Measurements from ENCODE around the gene KLLN. TPM values are rescaled to one million over a fixed set of nuclear protein-coding genes. Genes with fewer than 3 reads are reported as not detected.
"Not testable (repeated sequence)": the region's sequence is repeated elsewhere in the genome, so short reads cannot be mapped to it uniquely, and the experiment has no call there.

Gene KLLN, protein sequence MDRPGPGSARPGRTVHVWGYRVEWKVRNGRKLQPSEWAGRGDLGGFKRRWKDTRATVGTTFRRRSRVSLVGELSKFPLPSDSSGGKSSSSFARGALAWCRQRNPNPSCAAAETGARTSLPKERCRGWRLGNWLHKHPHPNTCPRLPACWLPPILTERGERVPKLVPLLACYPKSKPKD
- 0.68 TPM for total RNA-seq

DNA sequence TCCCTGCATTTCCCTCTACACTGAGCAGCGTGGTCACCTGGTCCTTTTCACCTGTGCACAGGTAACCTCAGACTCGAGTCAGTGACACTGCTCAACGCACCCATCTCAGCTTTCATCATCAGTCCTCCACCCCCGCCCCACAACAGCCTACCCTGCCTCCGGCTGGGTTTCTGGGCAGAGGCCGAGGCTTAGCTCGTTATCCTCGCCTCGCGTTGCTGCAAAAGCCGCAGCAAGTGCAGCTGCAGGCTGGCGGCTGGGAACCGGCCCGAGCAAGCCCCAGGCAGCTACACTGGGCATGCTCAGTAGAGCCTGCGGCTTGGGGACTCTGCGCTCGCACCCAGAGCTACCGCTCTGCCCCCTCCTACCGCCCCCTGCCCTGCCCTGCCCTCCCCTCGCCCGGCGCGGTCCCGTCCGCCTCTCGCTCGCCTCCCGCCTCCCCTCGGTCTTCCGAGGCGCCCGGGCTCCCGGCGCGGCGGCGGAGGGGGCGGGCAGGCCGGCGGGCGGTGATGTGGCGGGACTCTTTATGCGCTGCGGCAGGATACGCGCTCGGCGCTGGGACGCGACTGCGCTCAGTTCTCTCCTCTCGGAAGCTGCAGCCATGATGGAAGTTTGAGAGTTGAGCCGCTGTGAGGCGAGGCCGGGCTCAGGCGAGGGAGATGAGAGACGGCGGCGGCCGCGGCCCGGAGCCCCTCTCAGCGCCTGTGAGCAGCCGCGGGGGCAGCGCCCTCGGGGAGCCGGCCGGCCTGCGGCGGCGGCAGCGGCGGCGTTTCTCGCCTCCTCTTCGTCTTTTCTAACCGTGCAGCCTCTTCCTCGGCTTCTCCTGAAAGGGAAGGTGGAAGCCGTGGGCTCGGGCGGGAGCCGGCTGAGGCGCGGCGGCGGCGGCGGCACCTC lies at the start of gene KLLN, which contains the start of gene PTEN:
KLLN (minus strand) TSS at position 481 of the 891 bp plus-strand sequence. CDS start 1,046 bp downstream, outside the sequence.
PTEN (plus strand) TSS at position 573 of the 891 bp plus-strand sequence. CDS start 845 bp downstream, outside the sequence.
- DNase-seq (ENCODE audit: low spot score) (peak; percentile 94), ATAC-seq (peak; percentile 68)

DNA sequence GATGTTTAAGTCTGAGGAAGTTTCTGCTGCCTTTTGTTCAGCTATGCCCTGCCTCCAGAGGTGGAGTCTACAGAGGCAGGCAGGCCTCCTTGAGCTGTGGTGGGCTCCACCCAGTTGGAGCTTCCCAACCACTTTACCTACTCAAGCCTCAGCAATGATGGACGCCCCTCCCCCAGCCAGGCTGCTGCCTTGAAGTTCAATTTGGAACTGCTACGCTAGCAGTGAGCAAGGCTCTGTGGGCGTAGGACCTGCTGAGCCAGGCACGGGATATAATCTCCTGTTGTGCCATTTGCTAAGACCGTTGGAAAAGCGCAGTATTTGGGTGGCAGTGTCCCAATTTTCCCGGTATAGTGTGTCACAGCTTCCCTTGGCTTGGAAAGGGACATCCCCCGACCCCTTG lies 40.1 kb upstream of the KLLN start:
- DNase-seq (ENCODE audit: low spot score), result not testable (repeated sequence)
- ATAC-seq, result peak; percentile 19

DNA sequence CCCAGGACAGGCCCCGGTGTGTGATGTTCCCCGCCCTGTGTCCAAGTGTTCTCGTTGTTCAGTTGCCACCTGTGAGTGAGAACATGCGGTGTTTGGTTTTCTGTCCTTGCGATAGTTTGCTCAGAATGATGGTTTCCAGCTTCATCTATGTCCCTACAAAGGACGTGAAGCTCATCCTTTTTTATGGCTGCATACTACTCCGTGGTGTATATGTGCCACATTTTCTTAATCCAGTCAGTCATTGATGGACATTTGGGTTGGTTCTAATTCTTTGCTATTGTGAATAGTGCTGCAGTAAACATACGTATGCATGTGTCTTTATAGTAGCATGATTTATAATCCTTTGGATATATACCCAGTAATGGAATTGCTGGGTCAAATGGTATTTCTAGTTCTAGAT lies 34.6 kb upstream of the KLLN start:
- ATAC-seq, result not testable (repeated sequence)

DNA sequence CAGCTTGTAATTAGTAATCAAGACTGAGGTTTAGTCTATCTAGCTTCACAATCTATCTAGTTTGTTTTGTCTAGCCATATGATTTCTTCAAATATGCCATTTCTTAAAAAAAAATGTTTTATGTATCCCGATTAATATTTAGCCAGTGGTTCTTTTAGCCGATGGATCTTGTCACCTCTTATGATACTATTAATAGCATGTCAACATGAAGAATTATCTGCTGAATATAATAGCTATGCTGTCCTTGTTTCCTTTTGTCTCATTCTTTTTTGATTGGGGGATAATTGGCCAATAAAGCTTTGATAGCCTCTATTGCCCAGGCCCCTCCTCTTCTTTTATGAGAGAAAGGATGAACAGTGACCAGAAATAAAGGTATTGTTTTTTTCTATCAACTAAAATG lies 32.9 kb upstream of the KLLN start:
- ATAC-seq (no peak), DNase-seq (ENCODE audit: low spot score) (no peak)

More for the DNA sequence above, 34.6 kb upstream of the KLLN start:
- DNase-seq (ENCODE audit: low spot score), result not testable (repeated sequence)

DNA sequence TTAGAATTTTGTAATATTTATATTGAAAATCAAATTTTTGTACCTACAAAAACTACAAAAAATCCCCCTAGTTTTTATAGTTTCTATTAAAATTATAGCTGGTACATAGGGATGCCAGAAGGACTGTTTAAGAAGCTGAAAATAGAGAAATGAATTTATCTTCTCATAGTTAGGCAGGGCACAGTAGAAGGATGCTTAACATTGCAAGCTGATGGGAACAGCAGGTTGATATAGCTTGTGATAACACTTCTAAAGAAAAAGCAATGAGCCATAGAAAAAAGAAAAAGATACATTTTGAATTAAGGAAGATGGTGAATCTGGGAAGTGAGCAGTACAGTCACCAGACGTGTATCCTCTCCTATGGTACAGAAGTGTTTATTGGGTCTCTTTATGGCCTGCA lies 32.1 kb upstream of the KLLN start:
- no peak for ATAC-seq
- DNase-seq (ENCODE audit: low spot score), result no peak

DNA sequence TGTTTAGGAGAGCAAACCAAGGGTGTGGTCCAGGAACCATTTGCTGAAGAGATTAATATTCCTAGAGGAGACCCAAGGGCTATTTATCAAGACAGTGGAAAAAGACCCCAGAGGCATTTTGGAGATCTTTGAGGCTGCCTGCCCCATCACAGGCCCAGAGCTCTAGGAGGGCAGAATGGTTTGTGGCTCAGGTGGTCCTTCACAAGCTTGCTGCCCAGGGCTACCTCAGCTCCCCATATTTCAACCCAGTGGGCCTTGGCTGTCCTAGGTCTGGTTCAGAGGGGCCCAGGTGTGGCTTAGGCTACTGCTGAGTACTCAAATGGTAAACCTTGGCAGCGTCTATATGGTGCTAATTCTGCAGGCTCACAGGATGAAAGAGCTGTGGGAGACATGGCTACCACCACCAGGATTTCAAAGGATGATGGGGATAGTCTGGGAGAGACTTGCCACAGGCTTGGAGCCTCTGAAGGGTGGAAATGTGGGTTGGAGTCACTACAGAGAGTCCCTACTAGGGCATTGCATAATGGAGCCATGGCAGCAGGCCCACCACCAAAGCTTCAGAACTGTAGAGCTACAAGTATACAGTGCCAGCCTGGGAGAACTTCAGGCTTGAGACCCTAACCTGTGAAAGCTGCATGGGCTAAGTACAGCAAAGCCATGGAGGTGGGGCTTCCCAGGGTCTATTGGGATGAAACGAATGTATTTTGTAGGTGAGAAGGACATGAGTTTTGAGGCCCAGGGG lies 24.4 kb upstream of the KLLN start:
- DNase-seq (ENCODE audit: low spot score) (no peak), ATAC-seq (peak; percentile 72)

DNA sequence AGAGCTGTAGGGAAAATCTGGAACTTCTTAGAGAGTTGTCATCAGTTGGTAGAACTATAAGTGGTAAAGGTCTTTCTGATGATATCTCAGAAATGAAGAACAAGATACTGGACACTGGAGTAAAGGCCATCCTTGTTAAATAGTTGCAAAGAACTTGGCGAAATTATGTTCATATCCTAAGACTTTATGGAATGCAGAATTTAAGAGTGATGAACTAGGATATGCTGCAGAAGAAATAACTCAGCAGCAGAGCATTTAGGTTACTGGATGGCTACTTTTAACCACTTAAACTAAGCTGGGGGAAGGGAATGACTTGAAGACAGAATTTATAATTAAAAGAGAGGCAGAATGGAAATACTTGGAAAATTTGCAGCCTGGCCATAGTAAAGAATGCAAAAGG lies 23.8 kb upstream of the KLLN start:
- no peak for ATAC-seq
- no peak for DNase-seq (ENCODE audit: low spot score)

DNA sequence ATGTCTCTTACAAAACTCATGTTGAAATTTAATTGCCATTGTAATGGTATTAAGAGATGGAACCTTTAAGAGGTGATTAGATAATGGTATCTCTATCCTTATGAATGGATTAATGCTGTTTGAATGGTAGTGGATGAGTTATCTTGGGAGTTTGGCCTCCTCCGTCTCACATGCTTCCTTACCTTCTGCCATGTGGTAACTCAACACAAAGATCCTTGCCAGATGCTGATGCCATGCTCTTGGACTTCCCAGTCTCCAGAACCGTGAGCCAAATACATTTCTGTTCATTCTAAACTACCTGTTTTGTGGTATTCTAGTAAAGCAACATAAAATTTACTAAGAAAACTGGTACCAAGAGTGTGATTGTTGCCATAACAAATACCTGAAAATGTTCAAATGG lies 23.3 kb upstream of the KLLN start:
- ATAC-seq, result no peak
- no peak for DNase-seq (ENCODE audit: low spot score)

DNA sequence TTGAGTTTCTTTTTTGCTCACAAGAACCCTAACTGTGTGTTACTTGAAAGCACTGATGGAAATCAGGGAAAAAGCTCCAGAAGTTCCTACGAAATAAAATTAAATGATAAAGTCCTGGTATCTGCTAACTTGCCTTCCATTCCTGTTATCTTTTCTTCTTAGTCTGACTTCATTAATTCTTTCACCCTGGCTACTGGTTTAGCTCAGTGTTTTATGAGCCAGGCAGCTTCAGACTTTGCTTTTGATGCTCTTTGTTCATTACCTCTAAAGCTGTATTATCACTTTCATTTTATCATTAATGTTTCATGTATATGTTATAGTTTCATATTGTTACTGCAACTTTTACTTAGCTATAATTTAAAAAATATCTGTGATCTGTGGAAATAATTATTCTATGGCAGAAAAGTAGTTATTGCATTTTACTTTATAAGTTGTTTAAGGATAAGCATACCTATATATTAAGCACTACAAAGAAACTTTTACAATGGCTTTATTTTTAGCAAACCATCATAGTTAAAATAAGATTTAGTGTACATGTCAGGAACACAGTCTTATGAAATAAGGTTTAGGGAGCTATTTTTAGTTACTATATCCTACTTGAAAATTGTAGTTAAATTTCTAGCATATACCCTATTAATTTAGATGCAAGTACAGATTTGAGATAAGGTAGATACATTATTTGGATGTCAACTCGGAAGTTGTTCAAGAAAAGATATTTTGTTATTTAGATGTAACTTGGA lies 19.4 kb upstream of the KLLN start:
- no peak for ATAC-seq
- no peak for DNase-seq (ENCODE audit: low spot score)

DNA sequence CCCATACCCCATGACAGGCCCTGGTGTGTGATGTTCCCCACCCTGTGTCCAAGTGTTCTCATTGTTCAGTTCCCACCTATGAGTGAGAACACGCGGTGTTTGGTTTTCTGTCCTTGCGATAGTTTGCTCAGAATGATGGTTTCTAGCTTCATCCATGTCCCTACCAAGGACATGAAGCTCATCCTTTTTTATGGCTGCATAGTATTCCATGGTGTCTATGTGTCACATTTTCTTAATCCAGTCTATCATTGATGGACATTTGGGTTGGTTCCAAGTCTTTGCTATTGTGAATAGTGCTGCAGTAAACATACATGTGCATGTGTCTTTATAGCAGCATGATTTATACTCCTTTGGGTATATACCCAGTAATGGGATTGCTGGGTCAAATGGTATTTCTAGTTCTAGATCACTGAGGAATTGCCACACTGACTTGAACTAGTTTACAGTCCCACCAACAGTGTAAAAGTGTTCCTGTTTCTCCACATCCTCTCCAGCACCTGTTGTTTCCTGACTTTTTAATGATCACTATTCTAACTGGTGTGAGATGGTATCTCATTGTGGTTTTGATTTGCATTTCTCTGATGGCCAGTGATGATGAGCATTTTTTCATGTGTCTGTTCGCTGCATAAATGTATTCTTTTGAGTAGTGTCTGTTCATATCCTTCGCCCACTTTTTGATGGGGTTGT lies 18.2 kb upstream of the KLLN start:
- not testable (repeated sequence) for ATAC-seq; DNase-seq (ENCODE audit: low spot score)

DNA sequence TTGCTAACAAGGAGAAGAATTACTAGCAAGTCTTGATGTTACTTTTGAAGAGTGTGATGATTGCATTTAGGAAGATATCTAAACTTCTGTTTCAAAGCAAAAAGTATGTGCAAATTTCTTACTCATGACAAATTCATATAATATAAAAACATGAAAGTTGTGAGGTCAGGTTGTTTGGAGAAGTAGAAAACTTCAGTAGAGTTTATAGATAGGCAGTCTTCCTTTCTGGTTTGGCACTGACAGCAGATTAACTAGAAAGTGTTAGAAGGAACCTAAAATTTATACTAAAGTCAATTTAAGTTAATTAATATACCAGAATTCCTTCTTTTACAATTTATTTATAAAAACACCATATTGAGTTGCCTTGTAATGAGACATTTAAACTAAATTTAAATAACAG lies 17.0 kb upstream of the KLLN start:
- ATAC-seq, result no peak
- no peak for DNase-seq (ENCODE audit: low spot score)

DNA sequence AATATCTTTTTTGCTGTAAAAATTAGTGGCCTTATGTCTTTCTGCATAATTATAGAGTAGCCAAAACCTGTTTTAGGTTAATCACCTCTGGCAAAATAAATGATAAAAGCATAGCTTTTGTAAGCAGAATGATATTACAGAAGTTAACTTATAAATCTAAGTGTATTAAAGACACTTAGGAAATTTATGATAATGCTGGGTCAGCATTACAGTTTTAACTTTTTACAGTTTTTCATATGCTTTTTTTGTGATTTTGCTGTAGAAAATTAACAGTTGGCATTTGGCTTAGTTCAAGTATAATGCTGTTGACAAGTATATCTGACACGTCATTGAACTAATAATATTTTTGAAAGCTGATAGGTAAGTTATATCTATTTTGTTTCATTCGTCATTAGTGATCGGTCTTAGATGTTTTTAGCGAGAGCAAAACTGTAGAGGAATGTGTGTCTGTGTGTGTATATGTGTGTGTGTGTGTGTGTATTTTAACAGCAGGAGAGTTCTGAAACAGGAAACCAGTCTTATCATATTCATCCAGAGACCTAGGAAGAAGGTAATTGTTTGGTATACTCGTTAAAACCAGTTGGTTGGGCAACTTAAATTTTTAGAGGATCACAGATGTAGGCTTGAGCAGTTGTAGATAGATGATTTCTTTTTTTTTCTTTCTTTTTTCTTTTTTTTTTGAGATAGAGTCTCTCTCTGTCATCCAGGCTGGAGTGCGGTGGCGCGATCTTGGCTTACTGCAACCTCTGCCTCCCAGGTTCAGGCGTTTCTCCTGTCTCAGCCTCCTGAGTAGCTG lies 15.5 kb upstream of the KLLN start:
- DNase-seq (ENCODE audit: low spot score), result no peak
- ATAC-seq, result no peak

DNA sequence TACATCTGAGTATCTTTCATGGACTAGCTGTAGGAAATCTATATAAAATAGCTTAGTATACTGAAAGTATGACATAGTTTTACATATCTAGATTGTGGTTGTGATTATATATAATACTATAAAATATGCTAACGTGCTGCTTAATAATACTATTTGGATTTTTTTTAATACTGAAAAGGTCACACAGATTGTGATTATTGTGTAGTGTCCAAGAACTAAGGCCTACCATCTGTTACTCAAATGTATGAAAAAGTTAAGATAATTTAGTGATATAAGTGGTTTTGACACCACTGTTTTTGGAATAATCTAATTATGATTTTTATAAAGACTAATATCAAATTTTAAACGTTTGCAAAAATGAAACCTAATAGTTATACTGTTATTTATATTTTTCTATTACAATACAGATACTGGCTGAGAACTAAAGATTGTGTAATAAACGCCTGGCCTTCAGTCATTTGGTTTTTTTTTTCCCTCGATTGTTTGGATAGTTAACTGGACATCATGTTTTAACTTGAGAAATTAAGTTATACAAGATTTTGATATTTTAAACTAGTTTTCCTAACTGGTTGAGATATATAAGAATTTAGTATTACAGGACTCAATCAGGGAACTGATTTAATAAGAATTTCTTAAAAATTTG lies 12.7 kb upstream of the KLLN start:
- ATAC-seq, result peak; percentile 70

DNA sequence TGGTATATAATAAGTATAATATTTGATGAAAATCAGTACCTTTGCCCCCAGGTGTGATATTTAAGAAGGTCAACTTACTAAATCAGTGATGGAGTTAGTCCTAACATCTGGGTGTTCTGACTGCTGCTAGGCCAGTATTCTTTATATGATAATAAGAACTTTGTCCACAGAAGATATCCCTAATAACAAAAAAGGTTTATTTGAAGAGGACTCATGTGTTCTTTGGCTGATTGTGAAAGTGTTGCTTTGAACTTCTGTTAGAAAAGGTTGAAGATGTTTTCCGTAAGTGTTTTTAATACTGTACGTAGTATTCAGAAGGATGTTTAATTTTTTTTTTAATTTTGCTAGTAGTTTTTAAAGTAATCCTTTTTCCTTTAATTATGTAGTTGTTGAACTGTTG lies 10.3 kb upstream of the KLLN start:
- DNase-seq (ENCODE audit: low spot score), result no peak
- ATAC-seq, result peak; percentile 41

More for the DNA sequence above, 12.7 kb upstream of the KLLN start:
- no peak for DNase-seq (ENCODE audit: low spot score)

DNA sequence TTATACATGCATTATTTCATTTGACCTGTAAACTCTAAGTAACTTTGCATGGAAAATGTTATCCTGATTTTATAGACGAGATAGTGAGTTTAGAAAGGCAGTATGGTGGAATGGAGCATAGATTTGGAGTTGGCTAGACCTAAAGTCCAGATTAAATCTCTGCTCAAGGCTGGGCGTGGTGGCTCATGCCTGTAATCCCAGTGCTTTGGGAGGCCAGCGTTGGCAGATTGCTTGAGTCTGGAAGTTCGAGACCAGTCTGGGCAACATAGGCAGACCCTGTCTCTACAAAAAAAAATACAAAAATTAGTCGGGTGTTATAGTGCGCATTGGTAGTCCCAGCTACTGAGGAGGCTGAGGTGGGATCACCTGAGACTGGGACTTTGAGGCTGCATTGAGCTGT lies 9.5 kb upstream of the KLLN start:
- DNase-seq (ENCODE audit: low spot score) (no peak), ATAC-seq (no peak)

DNA sequence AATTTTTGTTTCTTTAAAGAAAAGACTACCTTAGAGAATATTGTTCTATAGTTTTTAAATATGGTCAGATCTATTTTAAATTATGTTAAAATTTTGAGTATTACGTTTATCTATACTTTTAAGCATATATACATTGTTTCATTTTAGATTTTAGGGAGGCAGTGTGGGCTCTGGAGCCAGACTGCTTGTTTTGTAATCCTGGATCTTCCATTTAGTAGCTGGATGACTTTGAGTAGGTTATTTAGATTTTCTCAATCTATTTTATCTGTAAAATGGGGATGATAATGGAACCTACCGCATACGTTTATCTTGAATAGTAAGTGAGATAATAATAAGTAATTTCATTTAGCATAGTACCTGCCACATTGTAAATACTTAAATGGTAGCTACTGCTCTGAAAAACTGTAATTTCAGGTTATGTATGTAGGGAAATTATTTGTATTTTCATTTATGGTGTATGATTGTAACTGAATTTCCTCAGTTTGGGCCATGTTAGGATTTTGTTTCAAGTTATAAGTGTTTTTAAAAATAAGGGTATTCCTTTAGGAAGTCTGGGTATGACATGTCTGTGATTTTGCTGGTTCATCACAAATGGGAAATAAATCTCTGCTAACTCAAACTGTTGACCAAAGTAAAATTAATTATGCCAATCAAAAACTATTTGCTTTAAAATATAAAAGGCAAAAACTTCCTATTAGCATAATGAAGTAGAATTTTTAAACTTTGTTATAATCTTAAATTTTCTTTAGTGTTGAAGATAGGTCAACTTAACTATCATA lies 6.6 kb upstream of the KLLN start:
- no peak for DNase-seq (ENCODE audit: low spot score)
- ATAC-seq, result no peak

DNA sequence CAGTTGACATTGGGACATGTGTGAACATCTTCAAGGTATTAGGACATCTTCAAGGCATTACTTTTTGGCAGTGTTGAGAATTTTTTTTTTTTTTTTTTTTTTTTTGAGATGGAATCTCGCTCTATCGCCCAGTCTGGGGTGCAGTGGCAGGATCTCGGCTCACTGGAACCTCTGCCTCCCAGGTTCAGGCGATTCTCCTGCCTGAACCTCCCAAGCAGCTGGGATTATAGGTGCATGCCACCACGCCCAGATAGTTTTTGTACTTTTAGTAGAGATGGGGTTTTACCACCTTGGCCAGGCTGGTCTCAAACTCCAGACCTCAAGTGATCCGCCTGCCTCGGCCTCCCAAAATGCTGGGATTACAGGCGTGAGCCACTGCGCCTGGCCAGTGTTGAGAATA lies 5.8 kb upstream of the KLLN start:
- not testable (repeated sequence) for ATAC-seq; DNase-seq (ENCODE audit: low spot score)

DNA sequence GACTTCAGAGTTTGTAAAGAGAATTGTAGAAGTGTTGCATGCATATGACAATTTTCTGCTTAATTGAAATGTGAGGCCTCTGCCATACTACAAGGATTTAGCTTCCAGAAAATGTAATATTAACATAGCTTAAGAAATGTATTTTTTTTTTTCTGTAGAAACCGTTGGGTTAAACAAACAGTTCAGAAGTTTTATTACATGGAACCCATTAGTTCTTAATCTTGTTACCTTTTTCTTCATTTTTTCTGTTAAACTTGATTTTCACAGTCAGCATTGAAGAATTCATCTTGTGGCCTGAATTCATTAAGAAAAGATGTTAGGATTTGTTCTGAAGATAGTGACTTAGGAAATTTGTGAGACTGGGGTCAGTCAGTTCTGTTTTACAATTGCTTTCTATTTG lies 4.9 kb upstream of the KLLN start:
- no peak for DNase-seq (ENCODE audit: low spot score)
- no peak for ATAC-seq
